Measurements from ENCODE around the gene CAMK2D.

Gene CAMK2D

DNA sequence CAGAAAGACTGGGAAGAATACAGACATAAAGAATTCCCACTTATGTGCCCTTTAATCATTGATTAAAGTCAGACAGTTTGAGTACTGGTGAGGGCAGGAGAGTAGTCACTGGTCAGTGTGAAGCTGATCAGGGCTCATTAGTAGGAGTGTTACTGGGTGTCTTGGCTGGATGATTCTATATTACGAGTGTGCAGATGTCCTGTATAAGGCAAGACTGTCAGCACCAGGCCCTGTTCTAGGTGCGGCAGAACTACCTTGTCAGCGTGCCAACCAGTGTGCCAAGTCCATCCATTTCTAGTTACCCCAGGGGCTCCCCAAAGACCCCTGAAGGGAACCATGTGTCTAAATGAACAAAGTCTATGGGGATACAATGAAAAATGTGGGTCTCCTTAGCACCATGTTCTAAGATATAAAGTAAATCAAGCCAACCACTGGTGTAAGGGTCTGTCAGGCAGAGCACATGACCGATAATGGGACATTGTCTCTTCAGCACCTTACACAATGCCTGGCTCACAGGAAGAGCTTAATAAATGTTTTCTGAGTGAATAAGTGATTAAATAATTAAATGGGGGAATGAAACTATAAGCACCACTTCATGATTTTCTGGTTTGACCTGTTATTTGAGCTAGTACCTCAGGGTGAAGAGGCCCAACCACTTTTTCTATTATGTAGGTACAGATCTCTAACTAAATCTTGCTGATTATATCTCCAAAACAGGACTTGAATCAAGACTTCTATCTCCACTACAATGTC is 205.0 kb downstream of the CAMK2D start:
- Histone ChIP-seq H3K9me3 (ENCODE audit: severe bottlenecking) (no peaks in the 10 kb centered on the region), H3K4me3 (ENCODE audit: severe bottlenecking) (no peak overlapping the region), H3K27ac (ENCODE audit: poor library complexity, severe bottlenecking) (no peak overlapping the region), H3K4me1 (ENCODE audit: insufficient read depth, poor library complexity, severe bottlenecking) (no peaks in the 10 kb centered on the region), H3K36me3 (ENCODE audit: low read depth) (no peaks in the 10 kb centered on the region), H3K27me3 (ENCODE audit: insufficient read depth, poor library complexity, severe bottlenecking) (no peaks in the 10 kb centered on the region)
- no peak for DNase-seq (ENCODE audit: low spot score)
- no peak for ATAC-seq (ENCODE audit: low read depth)
- TF ChIP-seq CTCF (IDR thresholded peaks at IDR 0.05; ENCODE audit: poor library complexity, severe bottlenecking) = no peak

DNA sequence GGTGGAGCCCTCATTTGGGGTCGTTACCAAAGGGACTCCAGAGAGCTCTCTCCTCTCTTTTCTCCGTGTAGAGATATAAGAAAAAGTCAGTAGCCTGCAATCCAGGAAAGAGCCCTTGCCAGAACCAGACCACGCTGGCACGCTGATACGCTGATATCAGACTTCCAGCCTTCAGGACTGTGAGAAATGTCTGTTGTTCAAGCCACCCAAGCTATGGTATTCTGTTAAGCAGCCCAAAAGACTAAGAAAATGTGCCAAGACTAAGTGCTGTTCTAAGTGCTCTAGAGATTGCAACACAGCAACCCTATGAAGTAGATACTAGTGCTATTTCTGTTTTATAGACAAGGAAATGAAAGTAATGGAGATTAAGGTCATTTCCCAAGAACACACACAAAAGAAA is 205.7 kb downstream of the CAMK2D start:
- Histone ChIP-seq H3K36me3 (ENCODE audit: low read depth) (no peaks in the 10 kb centered on the region), H3K9me3 (ENCODE audit: severe bottlenecking) (no peaks in the 10 kb centered on the region)

DNA sequence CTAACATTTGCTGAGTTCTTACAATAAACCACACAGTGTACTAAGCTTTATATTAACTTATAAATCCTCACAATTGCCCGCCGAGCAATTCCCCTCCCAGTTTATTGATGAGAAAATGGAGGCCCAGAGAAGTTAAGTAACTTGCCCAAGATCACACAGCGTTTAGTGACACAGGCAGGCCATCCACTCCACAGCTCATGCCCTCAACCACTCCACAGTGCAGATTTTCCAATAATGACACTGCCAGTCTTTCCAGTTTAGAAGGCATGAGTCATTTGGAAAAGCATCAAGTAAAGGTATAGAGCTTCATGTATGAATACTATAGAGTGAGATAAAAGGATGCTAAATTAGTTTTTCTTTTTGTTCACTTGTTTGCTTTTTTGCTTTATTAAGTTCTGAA is 208.5 kb downstream of the CAMK2D start:
- H3K9me3 ChIP-seq (ENCODE audit: severe bottlenecking) = no peaks in the 10 kb centered on the region
- DNase-seq (ENCODE audit: low spot score) (no peak), ATAC-seq (ENCODE audit: low read depth) (no peak)
- no peak overlapping the region for H3K4me3 ChIP-seq (ENCODE audit: severe bottlenecking)
- H3K4me1 ChIP-seq (ENCODE audit: insufficient read depth, poor library complexity, severe bottlenecking) = no peaks in the 10 kb centered on the region
- H3K27me3 ChIP-seq (ENCODE audit: insufficient read depth, poor library complexity, severe bottlenecking) = no peaks in the 10 kb centered on the region
- TF ChIP-seq CTCF (IDR thresholded peaks at IDR 0.05; ENCODE audit: poor library complexity, severe bottlenecking) = no peak
- H3K27ac ChIP-seq (ENCODE audit: poor library complexity, severe bottlenecking) = no peak overlapping the region
- no peaks in the 10 kb centered on the region for H3K36me3 ChIP-seq (ENCODE audit: low read depth)

More for the DNA sequence above, 205.7 kb downstream of the CAMK2D start:
- no peaks in the 10 kb centered on the region for H3K4me1 ChIP-seq (ENCODE audit: insufficient read depth, poor library complexity, severe bottlenecking)
- no peak overlapping the region for H3K27ac ChIP-seq (ENCODE audit: poor library complexity, severe bottlenecking)
- no peak for TF ChIP-seq CTCF (IDR thresholded peaks at IDR 0.05; ENCODE audit: poor library complexity, severe bottlenecking)
- H3K4me3 ChIP-seq (ENCODE audit: severe bottlenecking) = no peak overlapping the region
- DNase-seq (ENCODE audit: low spot score) = no peak
- H3K27me3 ChIP-seq (ENCODE audit: insufficient read depth, poor library complexity, severe bottlenecking) = no peaks in the 10 kb centered on the region
- no peak for ATAC-seq (ENCODE audit: low read depth)

- H3K36me3 ChIP-seq (ENCODE audit: low read depth) = no peaks in the 10 kb centered on the region
- no peaks in the 10 kb centered on the region for H3K9me3 ChIP-seq (ENCODE audit: severe bottlenecking)
- no peak for DNase-seq (ENCODE audit: low spot score)
- H3K27ac ChIP-seq (ENCODE audit: poor library complexity, severe bottlenecking) = no peak overlapping the region
- ATAC-seq (ENCODE audit: low read depth) = no peak
- no peaks in the 10 kb centered on the region for H3K27me3 ChIP-seq (ENCODE audit: insufficient read depth, poor library complexity, severe bottlenecking)
- no peak overlapping the region for H3K4me3 ChIP-seq (ENCODE audit: severe bottlenecking)
- peaks cover 9% of the 10 kb centered on the region for H3K4me1 ChIP-seq (ENCODE audit: insufficient read depth, poor library complexity, severe bottlenecking)
- no peak for TF ChIP-seq CTCF (IDR thresholded peaks at IDR 0.05; ENCODE audit: poor library complexity, severe bottlenecking)
Observed at GRCh38 chr4:113550510-113550909, 211.0 kb downstream of the CAMK2D start.

DNA sequence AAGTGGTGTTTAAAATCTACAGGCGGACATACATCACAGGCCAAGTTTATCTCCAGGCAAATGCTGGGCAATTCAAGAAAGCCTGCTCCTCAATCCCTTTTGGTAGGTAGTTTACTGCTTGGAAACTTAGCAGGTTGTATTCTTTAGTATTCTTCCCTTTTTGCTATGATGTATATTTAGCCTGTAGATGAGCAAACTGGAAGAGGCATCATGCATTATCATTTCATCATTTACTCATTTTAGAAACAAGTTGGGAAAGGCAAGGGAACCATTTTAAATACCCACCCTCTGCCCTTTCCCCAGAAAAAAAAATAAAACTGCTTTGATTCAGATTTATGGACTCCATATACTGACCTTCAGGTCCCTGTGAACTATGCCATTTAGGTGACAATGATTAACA is 213.2 kb downstream of the CAMK2D start:
- peaks cover 9% of the 10 kb centered on the region for H3K4me1 ChIP-seq (ENCODE audit: insufficient read depth, poor library complexity, severe bottlenecking)
- H3K9me3 ChIP-seq (ENCODE audit: severe bottlenecking) = no peaks in the 10 kb centered on the region
- DNase-seq (ENCODE audit: low spot score) (no peak), ATAC-seq (ENCODE audit: low read depth) (no peak)
- H3K27ac ChIP-seq (ENCODE audit: poor library complexity, severe bottlenecking) = no peak overlapping the region
- H3K36me3 ChIP-seq (ENCODE audit: low read depth) = no peaks in the 10 kb centered on the region
- no peak overlapping the region for H3K4me3 ChIP-seq (ENCODE audit: severe bottlenecking)
- no peak for TF ChIP-seq CTCF (IDR thresholded peaks at IDR 0.05; ENCODE audit: poor library complexity, severe bottlenecking)
- no peaks in the 10 kb centered on the region for H3K27me3 ChIP-seq (ENCODE audit: insufficient read depth, poor library complexity, severe bottlenecking)

Measured in RWPE2 (cell line).